Right cardiac atrium (tissue), 5 donors: Measurements from ENCODE around the gene MICALL1. TPM values are rescaled to one million over a fixed set of nuclear protein-coding genes. Genes with fewer than 3 reads are reported as not detected.
A peak's percentile ranks its signal among the peaks of the same experiment; 100 is the strongest.

Source experiments
- ATAC-seq, 2 donors: fragments of 200-7000 bp; cut with Tn5 transposase; one replicate each; pipeline versions ENCODE4 v1.8.0 to v1.9.1; 2020; ENCODE audit warnings: moderate library complexity in 2 of 2, mild to moderate bottlenecking in 1 of 2
- DNase-seq, 3 donors: peaks; one replicate each; pipeline ENCODE4 v3.0.0-alpha.2; 2020
- H3K27ac ChIP-seq: one replicate; pipeline ENCODE4 v1.5.1; 2013; ENCODE audit warnings: mild to moderate bottlenecking, low read length, control low read depth, moderate library complexity
- H3K27me3 ChIP-seq: one replicate; pipeline ENCODE4 v1.6.1; 2013; ENCODE audit not compliant: control insufficient read depth, insufficient read depth
- H3K4me1 ChIP-seq: one replicate; pipeline ENCODE4 v1.6.1; 2013; ENCODE audit warnings: low read length; ENCODE audit not compliant: control insufficient read depth, insufficient read depth
- H3K4me3 ChIP-seq: one replicate; pipeline ENCODE4 v1.5.1; 2013; ENCODE audit warnings: low read length, control low read depth
- H3K9me3 ChIP-seq: one replicate; pipeline ENCODE4 v1.6.1; 2013; ENCODE audit warnings: low read length; ENCODE audit not compliant: control insufficient read depth
- WGBS: extraction: QIAGEN DNeasy Blood & Tissue Kit; methylation state at CpG from one replicate; pipeline ENCODE4 v1.1.7; 2013; 5-methylcytosine and 5-hydroxymethylcytosine counted together
- intact Hi-C, 4 donors: fragments of 100-400 bp; cut with DNase I; formaldehyde crosslinking; loops; one replicate each; pipeline versions ENCODE4 v1.11.0 to v1.14.0; 2022 to 2023
- long read RNA-seq, 4 donors: library from polyadenylated mRNA; unstranded; transcript quantifications; one replicate each; pipeline ENCODE4 v2.0.0, GENCODE V29; 2020 to 2021
- polyA plus RNA-seq: library from polyadenylated mRNA; stranded (reverse); fragments of 200-250 nt; gene quantifications from one replicate; pipeline ENCODE4 v1.2.3, GENCODE V29; 2013
- total RNA-seq, 4 donors: library from RNA; stranded (reverse); fragmentation: NEBNext Ultra II Directional; extraction: Animal tissue kit (Norgen Biotek cat#: 25700); gene quantifications; one replicate each; pipeline ENCODE4 v1.2.1, GENCODE V29; 2021
- donor health status: healthy with polysubstance abuse.
- donor health status: DM: no; HTN: yes; CAD: no.
- donor health status: DM: no; HTN: no; CAD: no.
- donor health status: DM: no; HTN: yes; CAD: no; lungs with severe emphysema.
- donor health status: DM: yes; HTN: yes; CAD: no.

The MICALL1 gene, protein sequence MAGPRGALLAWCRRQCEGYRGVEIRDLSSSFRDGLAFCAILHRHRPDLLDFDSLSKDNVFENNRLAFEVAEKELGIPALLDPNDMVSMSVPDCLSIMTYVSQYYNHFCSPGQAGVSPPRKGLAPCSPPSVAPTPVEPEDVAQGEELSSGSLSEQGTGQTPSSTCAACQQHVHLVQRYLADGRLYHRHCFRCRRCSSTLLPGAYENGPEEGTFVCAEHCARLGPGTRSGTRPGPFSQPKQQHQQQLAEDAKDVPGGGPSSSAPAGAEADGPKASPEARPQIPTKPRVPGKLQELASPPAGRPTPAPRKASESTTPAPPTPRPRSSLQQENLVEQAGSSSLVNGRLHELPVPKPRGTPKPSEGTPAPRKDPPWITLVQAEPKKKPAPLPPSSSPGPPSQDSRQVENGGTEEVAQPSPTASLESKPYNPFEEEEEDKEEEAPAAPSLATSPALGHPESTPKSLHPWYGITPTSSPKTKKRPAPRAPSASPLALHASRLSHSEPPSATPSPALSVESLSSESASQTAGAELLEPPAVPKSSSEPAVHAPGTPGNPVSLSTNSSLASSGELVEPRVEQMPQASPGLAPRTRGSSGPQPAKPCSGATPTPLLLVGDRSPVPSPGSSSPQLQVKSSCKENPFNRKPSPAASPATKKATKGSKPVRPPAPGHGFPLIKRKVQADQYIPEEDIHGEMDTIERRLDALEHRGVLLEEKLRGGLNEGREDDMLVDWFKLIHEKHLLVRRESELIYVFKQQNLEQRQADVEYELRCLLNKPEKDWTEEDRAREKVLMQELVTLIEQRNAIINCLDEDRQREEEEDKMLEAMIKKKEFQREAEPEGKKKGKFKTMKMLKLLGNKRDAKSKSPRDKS
- total RNA-seq (10 to 100 TPM; 11.5 to 17.0 (median 14.2) TPM), polyA plus RNA-seq (9.8 TPM)
- long read RNA-seq, donor 1, full-length matches to known transcripts, result 5 of 23 reads
- long read RNA-seq, donor 1, partial matches to known transcripts, result 14 of 23 reads
- long read RNA-seq, donor 1, other reads (novel, unspliced or antisense), result 4 of 23 reads
- long read RNA-seq, donor 2, full-length matches to known transcripts, result 5 of 11 reads
- long read RNA-seq, donor 2, partial matches to known transcripts, result 3 of 11 reads
- long read RNA-seq, donor 2, other reads (novel, unspliced or antisense), result 3 of 11 reads
- long read RNA-seq, donor 3, partial matches to known transcripts, result 15 of 18 reads
- long read RNA-seq, donor 3, other reads (novel, unspliced or antisense), result 3 of 18 reads
- long read RNA-seq, donor 4, full-length matches to known transcripts, result 1 of 4 reads
- long read RNA-seq, donor 4, partial matches to known transcripts, result 2 of 4 reads
- long read RNA-seq, donor 4, other reads (novel, unspliced or antisense), result 1 of 4 reads

- H3K9me3 ChIP-seq, result no peaks in the 10 kb centered on the region
- ATAC-seq, result peak; percentile 86 to 90
- peak within 1 kb of the TSS; percentile 57 for H3K27ac ChIP-seq
- intact Hi-C loops, result no loop called here
- DNase-seq, result peak; percentile 74 to 89 (median 89)
- H3K4me3 ChIP-seq, result peak within 1 kb of the TSS; percentile 89
- WGBS, result 5% methylated on average over 90 of the region's 90 CpGs
- H3K27me3 ChIP-seq, result no peaks in the 10 kb centered on the region
- peaks cover 6% of the 10 kb centered on the region for H3K4me1 ChIP-seq
Measured at GRCh38 chr22:37905534-37906363, at the start of gene MICALL1. TSS of gene MICALL1 (plus strand) at chr22:37906297. CDS start at chr22:37906423, 126 bp downstream.

DNA sequence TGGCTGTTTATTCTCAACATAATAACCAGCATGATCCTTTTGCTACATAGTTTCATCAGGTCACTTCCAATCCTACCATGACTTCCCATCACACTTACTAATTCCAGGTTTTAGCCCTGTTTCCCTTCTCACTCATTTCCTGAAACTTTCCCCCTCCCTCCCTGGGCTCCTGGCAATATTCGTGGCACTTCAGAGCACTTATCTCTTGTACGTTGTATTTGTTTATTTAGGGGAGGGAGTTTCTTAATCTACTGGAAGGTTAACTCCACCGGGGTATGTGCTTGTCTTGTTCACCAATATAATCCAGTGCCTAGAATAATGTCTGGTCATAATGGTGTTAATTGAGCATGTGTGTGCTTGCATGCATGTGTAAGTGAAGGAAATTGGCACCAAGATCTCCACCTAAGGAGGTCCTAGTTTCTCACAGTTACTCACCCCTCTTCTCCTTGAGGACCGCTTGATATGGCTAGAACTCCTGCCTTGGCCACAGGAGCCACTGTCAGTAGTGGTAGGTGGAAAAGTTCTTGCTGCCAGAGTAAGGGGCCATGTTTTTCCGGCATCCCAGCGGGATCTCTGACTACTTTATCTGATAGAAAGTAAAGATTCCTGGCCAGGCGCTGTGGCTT lies 45.2 kb upstream of the MICALL1 start:
- Histone ChIP-seq H3K27me3 (no peaks in the 10 kb centered on the region), H3K27ac (no peak overlapping the region), H3K4me1 (no peaks in the 10 kb centered on the region), H3K4me3 (no peak overlapping the region), H3K9me3 (no peaks in the 10 kb centered on the region)
- intact Hi-C loops, result loop anchor here in 2 of 4 donors (5.0 kb wide), 1 partner anchor 44 kb away; no protein-coding TSS in a partner anchor
- 57% methylated on average over 7 of the region's 7 CpGs for WGBS
- ATAC-seq, result no peak
- no peak for DNase-seq

GRCh38 chr22:37862570-37863325 lies 43.3 kb upstream of the MICALL1 start:
- ATAC-seq, result no peak
- no peak overlapping the region for H3K27ac ChIP-seq

DNA sequence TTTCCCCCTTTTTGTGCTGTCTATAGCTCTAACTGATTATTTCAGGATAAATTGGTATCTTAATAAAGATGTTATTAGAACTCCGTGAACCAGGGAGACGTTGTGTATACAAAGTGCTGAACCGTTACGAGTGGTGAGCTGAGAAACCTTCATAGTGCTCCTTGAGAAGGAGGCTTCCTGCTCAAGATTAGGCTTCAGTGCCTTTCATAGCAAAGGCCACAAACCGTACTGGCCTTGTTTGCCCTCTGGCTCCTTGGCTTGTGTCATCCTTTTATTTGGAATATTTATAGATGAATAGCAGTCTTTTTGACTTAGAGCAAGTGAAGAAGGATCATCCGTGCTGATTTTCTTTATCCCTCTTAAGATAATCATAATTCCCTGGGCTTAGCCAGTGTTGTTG lies 40.6 kb upstream of the MICALL1 start:
- Histone ChIP-seq H3K4me3 (no peak overlapping the region), H3K27ac (no peak overlapping the region), H3K4me1 (no peaks in the 10 kb centered on the region), H3K9me3 (no peaks in the 10 kb centered on the region), H3K27me3 (no peaks in the 10 kb centered on the region)
- ATAC-seq (no peak), DNase-seq (no peak)
- 84% methylated on average over 6 of the region's 6 CpGs for WGBS
- intact Hi-C loops, result no loop called here

More at GRCh38 chr22:37862570-37863325, 43.3 kb upstream of the MICALL1 start:
- intact Hi-C loops, result loop anchor here (2.0 to 5.0 kb wide), 2 partner anchors 45 to 46 kb away; no protein-coding TSS in a partner anchor
- Histone ChIP-seq H3K4me3 (no peak overlapping the region), H3K27me3 (no peaks in the 10 kb centered on the region), H3K9me3 (no peaks in the 10 kb centered on the region), H3K4me1 (no peaks in the 10 kb centered on the region)
- 64% methylated on average over 7 of the region's 7 CpGs for WGBS
- no peak for DNase-seq

DNA sequence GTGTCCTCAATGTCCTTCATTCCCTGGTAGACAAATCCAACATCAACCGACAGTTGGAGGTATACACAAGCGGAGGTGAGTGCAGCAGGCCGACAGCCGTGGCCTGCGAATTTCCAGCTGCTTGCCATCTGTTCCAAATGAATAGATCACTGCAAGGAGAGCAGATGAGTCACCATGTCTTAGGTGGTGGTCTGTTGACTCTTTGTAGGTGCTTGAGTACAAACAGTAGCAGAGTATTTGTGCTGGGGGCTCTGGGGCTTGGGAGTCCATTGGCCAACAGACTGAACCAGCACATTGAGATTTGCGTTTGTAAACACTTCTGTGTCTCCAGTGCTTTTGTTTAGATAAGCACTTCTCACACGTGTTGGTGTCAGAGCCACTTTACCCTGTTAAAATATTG lies 35.8 kb upstream of the MICALL1 start:
- H3K4me1 ChIP-seq, result no peaks in the 10 kb centered on the region
- no peak overlapping the region for H3K4me3 ChIP-seq
- intact Hi-C loops, result no loop called here
- 82% methylated on average over 7 of the region's 7 CpGs for WGBS
- ATAC-seq, result no peak
- H3K9me3 ChIP-seq, result no peaks in the 10 kb centered on the region
- DNase-seq, result no peak
- no peak overlapping the region for H3K27ac ChIP-seq
- no peaks in the 10 kb centered on the region for H3K27me3 ChIP-seq

DNA sequence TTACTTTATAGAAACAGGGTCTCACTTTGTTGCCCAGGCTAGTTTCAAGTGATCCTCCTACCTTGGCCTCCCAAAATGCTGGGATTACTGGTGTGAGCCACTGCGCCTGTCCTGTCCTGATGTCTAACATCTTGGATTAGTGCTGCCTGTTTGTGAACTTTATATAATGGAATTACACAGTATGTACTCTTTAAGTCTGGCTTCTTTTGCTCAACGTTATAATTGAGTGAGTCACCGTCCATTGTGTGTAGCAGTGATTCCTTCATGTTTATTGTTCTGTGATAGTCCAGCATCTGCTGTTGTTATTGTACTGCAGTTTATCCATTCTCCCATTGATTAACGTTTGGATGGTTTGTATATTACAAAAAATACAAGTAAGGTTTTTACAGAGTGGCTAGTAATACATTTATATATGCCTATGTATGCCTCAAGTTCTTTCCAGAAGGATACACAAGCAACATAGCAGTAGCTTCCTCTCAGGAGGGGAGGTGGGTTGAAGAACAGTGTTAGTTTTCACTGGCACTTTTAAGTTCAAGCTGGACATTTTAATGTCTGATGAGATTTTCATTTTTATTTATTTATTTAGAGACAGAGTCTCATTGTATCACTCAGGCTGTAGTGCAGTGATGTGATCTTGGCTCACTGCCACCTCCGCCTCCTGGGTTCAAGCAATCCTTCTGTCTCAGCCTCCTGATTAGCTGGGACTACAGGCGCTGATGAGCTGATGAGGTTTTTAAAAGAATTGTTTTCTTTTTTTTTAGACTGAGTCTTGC lies 25.2 kb upstream of the MICALL1 start:
- ATAC-seq, result no peak
- Histone ChIP-seq H3K9me3 (no peaks in the 10 kb centered on the region), H3K27me3 (no peaks in the 10 kb centered on the region), H3K27ac (no peak overlapping the region), H3K4me3 (no peak overlapping the region), H3K4me1 (no peaks in the 10 kb centered on the region)
- DNase-seq, result no peak
- WGBS, result 71% methylated on average over 6 of the region's 6 CpGs
- intact Hi-C loops, result loop anchor here in 1 of 4 donors (10.0 kb wide), 1 partner anchor 54 kb away; no protein-coding TSS in a partner anchor

GRCh38 chr22:37884420-37884819 lies 21.7 kb upstream of the MICALL1 start:
- intact Hi-C loops, result loop anchor here in 1 of 4 donors (10.0 kb wide), 1 partner anchor 50 kb away; no protein-coding TSS in a partner anchor
- 62% methylated on average over 6 of the region's 6 CpGs for WGBS
- Histone ChIP-seq H3K9me3 (no peaks in the 10 kb centered on the region), H3K4me1 (no peaks in the 10 kb centered on the region), H3K27me3 (no peaks in the 10 kb centered on the region), H3K27ac (no peak overlapping the region), H3K4me3 (no peak overlapping the region)
- DNase-seq (no peak), ATAC-seq (peak in 1 of 2 donors; percentile 30)

DNA sequence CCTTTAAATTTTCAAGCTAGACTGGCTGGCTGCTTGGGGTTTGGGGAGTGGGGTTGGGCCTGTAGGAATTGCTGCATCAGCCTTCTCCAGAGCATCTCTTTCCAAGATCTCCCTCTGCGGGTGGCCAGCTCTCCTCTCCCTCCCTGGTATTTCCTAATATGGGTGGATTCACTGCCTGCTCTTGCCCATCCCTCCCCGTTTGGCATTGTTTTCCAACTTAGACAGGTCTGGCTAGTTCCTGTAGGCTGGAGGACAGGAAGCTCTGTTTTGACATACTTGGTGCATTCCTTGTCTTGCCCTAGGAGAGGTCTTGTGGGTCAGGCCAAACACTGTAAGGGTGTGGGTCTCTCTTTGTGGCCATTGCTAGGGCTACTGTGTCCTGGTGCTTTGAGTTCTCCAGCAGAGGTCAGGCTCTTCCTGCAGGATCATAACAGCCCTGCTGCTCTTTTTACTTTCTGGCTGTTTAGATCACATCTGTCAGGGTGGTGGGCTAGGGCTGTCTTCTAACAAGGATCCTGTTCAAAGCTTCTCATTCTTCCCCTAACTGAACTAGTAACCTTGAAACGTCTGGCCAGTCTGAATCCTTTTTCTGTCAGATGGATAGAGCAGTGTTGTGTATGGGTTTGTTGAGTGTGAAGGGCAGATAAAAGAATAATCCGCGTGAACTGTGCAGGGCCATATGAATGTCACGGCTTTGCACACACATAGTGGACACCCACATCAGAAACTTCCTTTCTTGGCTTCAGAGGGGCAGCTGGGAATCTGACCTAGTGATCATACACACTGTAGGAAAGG lies 18.3 kb upstream of the MICALL1 start:
- WGBS, result 47% methylated on average over 6 of the region's 6 CpGs
- Histone ChIP-seq H3K27ac (no peak overlapping the region), H3K4me3 (no peak overlapping the region), H3K9me3 (no peaks in the 10 kb centered on the region), H3K27me3 (no peaks in the 10 kb centered on the region), H3K4me1 (peaks cover 3% of the 10 kb centered on the region)
- ATAC-seq (peak; percentile 69 to 89), DNase-seq (no peak)
- intact Hi-C loops, result loop anchor here in 1 of 4 donors (10.0 kb wide), 1 partner anchor 47 kb away; no protein-coding TSS in a partner anchor
